Right lobe of liver (tissue), 4 donors: ENCODE data around the gene LRRC34.

Source experiments
- CTCF ChIP-seq, 4 donors: fragments of 200-600 bp in 3 of 4; fragments of 450-650 bp in 1 of 4; IDR thresholded peaks; one replicate each; pipeline versions ENCODE4 v1.5.1 to v1.8.0; 2016 to 2022; ENCODE audit warnings: antibody characterized with exemption in 4 of 4, mild to moderate bottlenecking in 2 of 4
- POLR2A ChIP-seq: fragments of 450-650 bp; IDR thresholded peaks from one replicate; pipeline ENCODE4 v1.6.1; 2017; ENCODE audit warnings: antibody characterized with exemption, mild to moderate bottlenecking
- donor health status: DM: no; HTN: no; CAD: no.
- donor health status: DM: no; HTN: no; CAD: no.
- donor health status: DM: no; HTN: yes; CAD: no.

DNA sequence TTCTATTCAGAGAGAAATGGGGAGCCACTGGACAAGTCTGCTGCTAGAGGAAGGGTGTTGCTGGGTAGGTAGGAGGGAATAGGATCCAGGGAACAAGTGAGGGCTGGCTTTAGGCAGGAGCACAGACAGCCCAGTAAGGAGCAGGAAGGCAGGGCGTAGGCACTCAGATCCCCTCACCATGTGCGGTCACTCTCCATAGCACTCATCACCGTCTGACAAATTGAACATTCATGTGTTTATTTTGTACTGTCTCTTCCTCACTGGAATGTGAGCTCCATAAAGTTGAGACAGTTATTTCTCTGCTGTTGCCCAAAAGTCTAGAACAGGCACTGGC is 24.2 kb upstream of the LRRC34 start:
- TF ChIP-seq CTCF (IDR thresholded peaks at IDR 0.05) = no peak
- no peak for TF ChIP-seq POLR2A
